Nephron (organoid): ENCODE data around the gene SH3RF1.

ENCODE experiments used
- H3K27ac Mint-ChIP-seq, 3 experiments: 2 replicates each; pipeline ENCODE4 v1.8.0; 2020; ENCODE audit warnings: mixed read lengths in 3 of 3, mild to moderate bottlenecking in 2 of 3, moderate library complexity in 1 of 3
- H3K27me3 Mint-ChIP-seq: 2 replicates; pipeline ENCODE4 v1.8.0; 2021; ENCODE audit warnings: low read depth, mild to moderate bottlenecking, moderate library complexity, mixed read lengths
- H3K36me3 Mint-ChIP-seq: 2 replicates; pipeline ENCODE4 v1.8.0; 2020; ENCODE audit warnings: low read depth, mixed read lengths
- H3K4me1 Mint-ChIP-seq: 2 replicates; pipeline ENCODE4 v1.8.0; 2020; ENCODE audit warnings: mixed read lengths
- H3K4me3 Mint-ChIP-seq, 3 experiments: 2 replicates each; pipeline ENCODE4 v1.8.0; 2020; ENCODE audit warnings: mild to moderate bottlenecking in 3 of 3, mixed read lengths in 3 of 3, moderate library complexity in 2 of 3
- H3K9me3 Mint-ChIP-seq: 2 replicates; pipeline ENCODE4 v1.8.0; 2020; ENCODE audit warnings: mixed read lengths
- CTCF ChIP-seq, 3 experiments: fragments of 200-600 bp; sonication (generic); IDR thresholded peaks; one replicate each; pipeline ENCODE4 v1.5.0; 2021; ENCODE audit warnings: antibody characterized with exemption in 3 of 3; ENCODE audit not compliant: unreplicated experiment in 3 of 3

Gene SH3RF1

GRCh38 chr4:169225058-169225751 lies 45.6 kb downstream of the SH3RF1 start:
- peaks cover 4% of the 10 kb centered on the region for H3K36me3 Mint-ChIP-seq
- no peaks in the 10 kb centered on the region for H3K27me3 Mint-ChIP-seq
- H3K4me1 Mint-ChIP-seq: peaks cover 4% of the 10 kb centered on the region
- no peak overlapping the region for H3K4me3 Mint-ChIP-seq
- H3K27ac Mint-ChIP-seq: no peak overlapping the region
- TF ChIP-seq CTCF (IDR thresholded peaks at IDR 0.05; ENCODE audit: unreplicated experiment in 3 of 3): no peak
- H3K9me3 Mint-ChIP-seq: no peaks in the 10 kb centered on the region

GRCh38 chr4:169222761-169223160 lies 48.0 kb downstream of the SH3RF1 start:
- Mint-ChIP-seq H3K36me3 (no peaks in the 10 kb centered on the region), H3K27ac (no peak overlapping the region), H3K4me3 (no peak overlapping the region), H3K27me3 (no peaks in the 10 kb centered on the region), H3K9me3 (no peaks in the 10 kb centered on the region), H3K4me1 (peaks cover 20% of the 10 kb centered on the region)
- TF ChIP-seq CTCF (IDR thresholded peaks at IDR 0.05; ENCODE audit: unreplicated experiment in 3 of 3): no peak

GRCh38 chr4:169221662-169222061 lies 49.1 kb downstream of the SH3RF1 start:
- TF ChIP-seq CTCF (IDR thresholded peaks at IDR 0.05; ENCODE audit: unreplicated experiment in 3 of 3): no peak
- H3K4me1 Mint-ChIP-seq: peaks cover 20% of the 10 kb centered on the region
- no peak overlapping the region for H3K27ac Mint-ChIP-seq
- H3K36me3 Mint-ChIP-seq: no peaks in the 10 kb centered on the region
- no peaks in the 10 kb centered on the region for H3K9me3 Mint-ChIP-seq
- no peak overlapping the region for H3K4me3 Mint-ChIP-seq
- H3K27me3 Mint-ChIP-seq: no peaks in the 10 kb centered on the region

GRCh38 chr4:169220854-169221411 lies 49.8 kb downstream of the SH3RF1 start:
- Mint-ChIP-seq H3K9me3 (no peaks in the 10 kb centered on the region), H3K4me1 (peaks cover 20% of the 10 kb centered on the region), H3K4me3 (no peak overlapping the region), H3K27me3 (no peaks in the 10 kb centered on the region), H3K27ac (peak overlapping the region; percentile 65 to 91 (median 70)), H3K36me3 (no peaks in the 10 kb centered on the region)
- TF ChIP-seq CTCF (IDR thresholded peaks at IDR 0.05; ENCODE audit: unreplicated experiment in 3 of 3): no peak

GRCh38 chr4:169220447-169220846 lies 50.3 kb downstream of the SH3RF1 start:
- peaks cover 20% of the 10 kb centered on the region for H3K4me1 Mint-ChIP-seq
- H3K27ac Mint-ChIP-seq: peak overlapping the region; percentile 65 to 91 (median 78)
- no peak overlapping the region for H3K4me3 Mint-ChIP-seq
- H3K9me3 Mint-ChIP-seq: no peaks in the 10 kb centered on the region
- TF ChIP-seq CTCF (IDR thresholded peaks at IDR 0.05; ENCODE audit: unreplicated experiment in 3 of 3): no peak
- H3K27me3 Mint-ChIP-seq: no peaks in the 10 kb centered on the region
- H3K36me3 Mint-ChIP-seq: peaks cover 3% of the 10 kb centered on the region

GRCh38 chr4:169219440-169219839 lies 51.3 kb downstream of the SH3RF1 start:
- Mint-ChIP-seq H3K9me3 (peaks cover under 1% of the 10 kb centered on the region), H3K4me3 (no peak overlapping the region), H3K27ac (peak overlapping the region; percentile 53 to 78 (median 55)), H3K4me1 (peaks cover 20% of the 10 kb centered on the region), H3K36me3 (peaks cover 13% of the 10 kb centered on the region), H3K27me3 (no peaks in the 10 kb centered on the region)
- TF ChIP-seq CTCF (IDR thresholded peaks at IDR 0.05; ENCODE audit: unreplicated experiment in 3 of 3): no peak
